HepG2 (cell line): Measurements from ENCODE around the gene THEM5. TPM values are rescaled to one million over a fixed set of nuclear protein-coding genes. Genes with fewer than 3 reads are reported as not detected.

Source experiments
- DMAP1 ChIP-seq: IDR thresholded peaks from 2 replicates; pipeline ENCODE4 v1.6.1; 2016
- DNMT3B ChIP-seq: conservative IDR thresholded peaks from 2 replicates; pipeline ENCODE4 v1.6.1; 2016; ENCODE audit warnings: missing biosample characterization, control low read depth
- FOXA1 ChIP-seq, 2 experiments: fragments of 450-650 bp in 1 of 2; sonication (generic) in 1 of 2; formaldehyde crosslinking in 1 of 2; IDR thresholded peaks; 2 replicates each; pipeline versions ENCODE4 v1.4.0 to v1.6.1; 2016 to 2020; ENCODE audit warnings: missing genetic modification reagents in 1 of 2
- ISL2 ChIP-seq: sonication (generic); formaldehyde crosslinking; IDR thresholded peaks from 2 replicates; pipeline ENCODE4 v1.5.0; 2020; ENCODE audit warnings: missing genetic modification reagents
- KLF9 ChIP-seq: IDR thresholded peaks from 2 replicates; pipeline ENCODE4 v1.6.1; 2016; ENCODE audit warnings: low read depth
- NONO ChIP-seq, 2 experiments: fragments of 450-650 bp in 1 of 2; sonication (generic) in 1 of 2; formaldehyde crosslinking in 1 of 2; IDR thresholded peaks in 1 of 2; conservative IDR thresholded peaks in 1 of 2; 2 replicates each; pipeline versions ENCODE4 v1.6.1 to v1.8.0; 2017 to 2022; ENCODE audit warnings: mild to moderate bottlenecking in 1 of 2, missing genetic modification reagents in 1 of 2, moderate library complexity in 1 of 2
- ONECUT2 ChIP-seq: sonication (generic); formaldehyde crosslinking; IDR thresholded peaks from 2 replicates; pipeline ENCODE4 v1.4.0; 2020; ENCODE audit warnings: missing genetic modification reagents
- TCF7 ChIP-seq: sonication (generic); IDR thresholded peaks from 2 replicates; pipeline ENCODE4 v1.6.1; 2016; ENCODE audit warnings: antibody characterized with exemption, low read depth
- ZNF20 ChIP-seq: sonication (generic); formaldehyde crosslinking; IDR thresholded peaks from 2 replicates; pipeline ENCODE4 v1.4.0; 2020; ENCODE audit warnings: mild to moderate bottlenecking, moderate library complexity, missing genetic modification reagents
- ZNF207 ChIP-seq: fragments of 450-650 bp; IDR thresholded peaks from 2 replicates; pipeline ENCODE4 v1.6.1; 2016; ENCODE audit warnings: antibody characterized with exemption, borderline replicate concordance
- ZNF225 ChIP-seq: sonication (generic); formaldehyde crosslinking; IDR thresholded peaks from 2 replicates; pipeline ENCODE4 v1.4.0; 2020; ENCODE audit warnings: mild to moderate bottlenecking, missing genetic modification reagents
- ZNF296 ChIP-seq: sonication (generic); formaldehyde crosslinking; conservative IDR thresholded peaks from 2 replicates; pipeline ENCODE4 v1.5.0; 2020; ENCODE audit warnings: mild to moderate bottlenecking, missing genetic modification reagents
- ZNF562 ChIP-seq: sonication (generic); formaldehyde crosslinking; IDR thresholded peaks from 2 replicates; pipeline ENCODE4 v1.8.0; 2022; ENCODE audit warnings: missing genetic modification reagents, borderline replicate concordance
- ZNF567 ChIP-seq: sonication (generic); formaldehyde crosslinking; IDR thresholded peaks from 2 replicates; pipeline ENCODE4 v1.8.1; 2023; ENCODE audit warnings: mild to moderate bottlenecking, missing genetic modification reagents, borderline replicate concordance
- ZNF737 ChIP-seq: sonication (generic); formaldehyde crosslinking; IDR thresholded peaks from 2 replicates; pipeline ENCODE4 v1.5.0; 2020; ENCODE audit warnings: missing genetic modification reagents, mild to moderate bottlenecking, borderline replicate concordance
- ZNF75D ChIP-seq: sonication (generic); formaldehyde crosslinking; IDR thresholded peaks from 2 replicates; pipeline ENCODE4 v1.8.1; 2023; ENCODE audit warnings: missing genetic modification reagents, mild to moderate bottlenecking, borderline replicate concordance
- ZNF883 ChIP-seq: sonication (generic); formaldehyde crosslinking; IDR thresholded peaks from 2 replicates; pipeline ENCODE4 v1.5.1; 2020; ENCODE audit warnings: mild to moderate bottlenecking, missing genetic modification reagents; ENCODE audit errors: not compliant biosample characterization
- polyA plus RNA-seq, 8 experiments: library from polyadenylated mRNA; depleted of rRNA in 3 of 8; stranded (reverse) in 7 of 8; unstranded in 1 of 8; fragments of >200 nt; fragmentation: Illumina TruSeq in 4 of 8; extraction: Trizol in 4 of 8; gene quantifications; 2 replicates each; pipeline versions ENCODE4 v1.2.1 to v1.2.3, GENCODE V29; 2011 to 2016; ENCODE audit warnings: low read depth in 4 of 8, missing spikeins in 1 of 8, mixed read lengths in 1 of 8; ENCODE audit not compliant: insufficient read depth in 1 of 8
- total RNA-seq, 5 experiments: library from RNA; depleted of rRNA; stranded (reverse); fragments of >200 nt; fragmentation: Illumina TruSeq; extraction: Trizol; gene quantifications; 2 replicates each; pipeline ENCODE4 v1.2.3, GENCODE V29; 2016; ENCODE audit warnings: low read depth in 1 of 5
- TF ChIP-seq, protein P1 (sequence below): sonication (generic); formaldehyde crosslinking; IDR thresholded peaks from 2 replicates; pipeline ENCODE4 v1.9.0; 2021; ENCODE audit warnings: missing genetic modification reagents, borderline replicate concordance
- TF ChIP-seq, protein P2 (sequence below): sonication (generic); formaldehyde crosslinking; IDR thresholded peaks from 2 replicates; pipeline ENCODE4 v1.8.0; 2023; ENCODE audit warnings: mild to moderate bottlenecking, missing genetic modification reagents
- TF ChIP-seq, protein P3 (sequence below): sonication (generic); formaldehyde crosslinking; IDR thresholded peaks from 2 replicates; pipeline ENCODE4 v1.8.1; 2023; ENCODE audit warnings: mild to moderate bottlenecking, missing genetic modification reagents
- TF ChIP-seq, protein P4 (sequence below): sonication (generic); formaldehyde crosslinking; conservative IDR thresholded peaks from 2 replicates; pipeline ENCODE4 v1.5.0; 2020; ENCODE audit warnings: missing genetic modification reagents
- TF ChIP-seq, protein P5 (sequence below): sonication (generic); formaldehyde crosslinking; IDR thresholded peaks from 2 replicates; pipeline ENCODE4 v1.5.1; 2020; ENCODE audit warnings: missing genetic modification reagents, mild to moderate bottlenecking, borderline replicate concordance
- TF ChIP-seq, protein P6 (sequence below): sonication (generic); formaldehyde crosslinking; IDR thresholded peaks from 2 replicates; pipeline ENCODE4 v1.5.0; 2020; ENCODE audit warnings: missing genetic modification reagents

THEM5 gene
- total and polyA plus RNA-seq, 2 of the 13 experiments (the other 11 are each of a cell fraction or from before 2014, with no cell fraction given): not detected

DNA sequence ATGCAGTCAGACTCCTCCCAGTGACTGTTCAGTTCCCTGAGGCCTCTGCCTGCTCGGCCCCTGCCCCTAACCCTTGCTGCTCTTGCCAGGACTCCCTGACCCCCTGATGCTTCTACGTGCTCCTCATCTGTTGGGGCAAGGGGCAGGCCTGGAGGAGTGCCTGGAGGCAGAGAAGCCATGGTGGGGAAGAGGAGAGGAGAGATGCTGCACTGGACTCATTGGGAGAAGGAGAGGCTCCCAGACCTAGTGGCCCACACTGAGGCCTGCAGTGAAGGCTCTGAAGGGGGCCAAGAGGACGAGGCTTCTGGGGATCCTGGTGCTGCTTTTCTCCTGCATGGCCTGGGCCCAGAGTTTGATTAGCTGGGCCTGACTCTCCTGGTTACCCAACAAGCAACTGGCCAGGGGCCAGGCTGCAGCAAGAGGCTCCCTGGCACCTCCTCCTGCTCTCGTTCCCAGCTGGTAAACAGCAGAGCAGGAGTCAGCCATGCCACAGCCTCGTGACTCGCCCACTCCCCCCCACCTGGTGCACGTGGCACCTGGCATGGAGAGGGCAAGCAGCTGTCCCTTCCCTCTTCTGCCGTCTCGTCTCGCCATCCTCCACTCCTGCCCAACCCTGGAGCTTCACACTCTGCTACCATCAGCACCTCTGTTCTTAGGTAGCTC lies 21.1 kb downstream of the THEM5 start (continued):
- TF ChIP-seq ZNF296 (CRISPR knock-in tag) (no peak), ZNF207 (no peak), KLF9 (CRISPR knock-in tag) (no peak), ZNF75D (CRISPR knock-in tag) (no peak), ZNF567 (CRISPR knock-in tag) (no peak), ZNF562 (CRISPR knock-in tag) (no peak), ZNF737 (no peak), NONO (IDR thresholded peaks at IDR 0.05) (no peak), NONO (CRISPR knock-in tag; conservative IDR thresholded peaks at IDR 0.05) (no peak), ZNF883 (no peak), FOXA1 (IDR thresholded peaks at IDR 0.05) (no peak), FOXA1 (CRISPR knock-in tag; IDR thresholded peaks at IDR 0.05) (peak; percentile 79), ISL2 (no peak), TCF7 (no peak), DMAP1 (peak; percentile 77), DNMT3B (0 out of 2 replicates have a peak, but pooled peaks have one; percentile 35), ONECUT2 (CRISPR knock-in tag) (no peak), ZNF20 (CRISPR knock-in tag) (no peak), ZNF225 (CRISPR knock-in tag) (no peak)
- TF ChIP-seq, protein P1, sequence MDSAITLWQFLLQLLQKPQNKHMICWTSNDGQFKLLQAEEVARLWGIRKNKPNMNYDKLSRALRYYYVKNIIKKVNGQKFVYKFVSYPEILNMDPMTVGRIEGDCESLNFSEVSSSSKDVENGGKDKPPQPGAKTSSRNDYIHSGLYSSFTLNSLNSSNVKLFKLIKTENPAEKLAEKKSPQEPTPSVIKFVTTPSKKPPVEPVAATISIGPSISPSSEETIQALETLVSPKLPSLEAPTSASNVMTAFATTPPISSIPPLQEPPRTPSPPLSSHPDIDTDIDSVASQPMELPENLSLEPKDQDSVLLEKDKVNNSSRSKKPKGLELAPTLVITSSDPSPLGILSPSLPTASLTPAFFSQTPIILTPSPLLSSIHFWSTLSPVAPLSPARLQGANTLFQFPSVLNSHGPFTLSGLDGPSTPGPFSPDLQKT (CRISPR knock-in tag): no peak
- TF ChIP-seq, protein P2, sequence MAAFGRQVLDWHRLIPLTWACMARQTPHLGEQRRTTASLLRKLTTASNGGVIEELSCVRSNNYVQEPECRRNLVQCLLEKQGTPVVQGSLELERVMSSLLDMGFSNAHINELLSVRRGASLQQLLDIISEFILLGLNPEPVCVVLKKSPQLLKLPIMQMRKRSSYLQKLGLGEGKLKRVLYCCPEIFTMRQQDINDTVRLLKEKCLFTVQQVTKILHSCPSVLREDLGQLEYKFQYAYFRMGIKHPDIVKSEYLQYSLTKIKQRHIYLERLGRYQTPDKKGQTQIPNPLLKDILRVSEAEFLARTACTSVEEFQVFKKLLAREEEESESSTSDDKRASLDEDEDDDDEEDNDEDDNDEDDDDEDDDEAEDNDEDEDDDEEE (CRISPR knock-in tag): peak; percentile 62; the same call in 1 of the 2 replicates
- TF ChIP-seq, protein P3, sequence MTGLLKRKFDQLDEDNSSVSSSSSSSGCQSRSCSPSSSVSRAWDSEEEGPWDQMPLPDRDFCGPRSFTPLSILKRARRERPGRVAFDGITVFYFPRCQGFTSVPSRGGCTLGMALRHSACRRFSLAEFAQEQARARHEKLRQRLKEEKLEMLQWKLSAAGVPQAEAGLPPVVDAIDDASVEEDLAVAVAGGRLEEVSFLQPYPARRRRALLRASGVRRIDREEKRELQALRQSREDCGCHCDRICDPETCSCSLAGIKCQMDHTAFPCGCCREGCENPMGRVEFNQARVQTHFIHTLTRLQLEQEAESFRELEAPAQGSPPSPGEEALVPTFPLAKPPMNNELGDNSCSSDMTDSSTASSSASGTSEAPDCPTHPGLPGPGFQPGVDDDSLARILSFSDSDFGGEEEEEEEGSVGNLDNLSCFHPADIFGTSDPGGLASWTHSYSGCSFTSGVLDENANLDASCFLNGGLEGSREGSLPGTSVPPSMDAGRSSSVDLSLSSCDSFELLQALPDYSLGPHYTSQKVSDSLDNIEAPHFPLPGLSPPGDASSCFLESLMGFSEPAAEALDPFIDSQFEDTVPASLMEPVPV (CRISPR knock-in tag): no peak
- TF ChIP-seq, protein P4, sequence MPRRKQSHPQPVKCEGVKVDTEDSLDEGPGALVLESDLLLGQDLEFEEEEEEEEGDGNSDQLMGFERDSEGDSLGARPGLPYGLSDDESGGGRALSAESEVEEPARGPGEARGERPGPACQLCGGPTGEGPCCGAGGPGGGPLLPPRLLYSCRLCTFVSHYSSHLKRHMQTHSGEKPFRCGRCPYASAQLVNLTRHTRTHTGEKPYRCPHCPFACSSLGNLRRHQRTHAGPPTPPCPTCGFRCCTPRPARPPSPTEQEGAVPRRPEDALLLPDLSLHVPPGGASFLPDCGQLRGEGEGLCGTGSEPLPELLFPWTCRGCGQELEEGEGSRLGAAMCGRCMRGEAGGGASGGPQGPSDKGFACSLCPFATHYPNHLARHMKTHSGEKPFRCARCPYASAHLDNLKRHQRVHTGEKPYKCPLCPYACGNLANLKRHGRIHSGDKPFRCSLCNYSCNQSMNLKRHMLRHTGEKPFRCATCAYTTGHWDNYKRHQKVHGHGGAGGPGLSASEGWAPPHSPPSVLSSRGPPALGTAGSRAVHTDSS (CRISPR knock-in tag): no peak
- TF ChIP-seq, protein P5, sequence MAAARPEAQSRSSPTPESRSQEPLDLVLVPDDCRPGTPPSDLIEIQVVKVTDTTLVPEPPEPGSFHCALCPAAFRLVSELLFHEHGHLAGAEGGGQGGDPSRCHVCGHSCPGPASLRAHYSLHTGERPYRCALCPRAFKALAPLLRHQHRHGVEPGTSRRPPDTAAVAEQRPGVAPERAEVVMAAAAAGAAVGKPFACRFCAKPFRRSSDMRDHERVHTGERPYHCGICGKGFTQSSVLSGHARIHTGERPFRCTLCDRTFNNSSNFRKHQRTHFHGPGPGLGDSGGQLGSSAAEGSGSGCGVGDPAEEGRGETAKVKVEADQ (CRISPR knock-in tag): no peak
- TF ChIP-seq, protein P6, sequence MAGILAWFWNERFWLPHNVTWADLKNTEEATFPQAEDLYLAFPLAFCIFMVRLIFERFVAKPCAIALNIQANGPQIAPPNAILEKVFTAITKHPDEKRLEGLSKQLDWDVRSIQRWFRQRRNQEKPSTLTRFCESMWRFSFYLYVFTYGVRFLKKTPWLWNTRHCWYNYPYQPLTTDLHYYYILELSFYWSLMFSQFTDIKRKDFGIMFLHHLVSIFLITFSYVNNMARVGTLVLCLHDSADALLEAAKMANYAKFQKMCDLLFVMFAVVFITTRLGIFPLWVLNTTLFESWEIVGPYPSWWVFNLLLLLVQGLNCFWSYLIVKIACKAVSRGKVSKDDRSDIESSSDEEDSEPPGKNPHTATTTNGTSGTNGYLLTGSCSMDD (CRISPR knock-in tag): no peak
